C4-2B (cell line): ENCODE data around the gene TFDP2.

Source experiments
- ZFX ChIP-seq: fragments of 450-650 bp; IDR thresholded peaks from 2 replicates; pipeline ENCODE4 v1.6.1; 2017
- TF ChIP-seq, protein P1 (sequence below): fragments of 450-650 bp; conservative IDR thresholded peaks from 2 replicates; pipeline ENCODE4 v1.5.1; 2017; ENCODE audit warnings: mild to moderate bottlenecking

GRCh38 chr3:141963301-141963700, 186.0 kb downstream of the TFDP2 start:
- TF ChIP-seq, protein P1, sequence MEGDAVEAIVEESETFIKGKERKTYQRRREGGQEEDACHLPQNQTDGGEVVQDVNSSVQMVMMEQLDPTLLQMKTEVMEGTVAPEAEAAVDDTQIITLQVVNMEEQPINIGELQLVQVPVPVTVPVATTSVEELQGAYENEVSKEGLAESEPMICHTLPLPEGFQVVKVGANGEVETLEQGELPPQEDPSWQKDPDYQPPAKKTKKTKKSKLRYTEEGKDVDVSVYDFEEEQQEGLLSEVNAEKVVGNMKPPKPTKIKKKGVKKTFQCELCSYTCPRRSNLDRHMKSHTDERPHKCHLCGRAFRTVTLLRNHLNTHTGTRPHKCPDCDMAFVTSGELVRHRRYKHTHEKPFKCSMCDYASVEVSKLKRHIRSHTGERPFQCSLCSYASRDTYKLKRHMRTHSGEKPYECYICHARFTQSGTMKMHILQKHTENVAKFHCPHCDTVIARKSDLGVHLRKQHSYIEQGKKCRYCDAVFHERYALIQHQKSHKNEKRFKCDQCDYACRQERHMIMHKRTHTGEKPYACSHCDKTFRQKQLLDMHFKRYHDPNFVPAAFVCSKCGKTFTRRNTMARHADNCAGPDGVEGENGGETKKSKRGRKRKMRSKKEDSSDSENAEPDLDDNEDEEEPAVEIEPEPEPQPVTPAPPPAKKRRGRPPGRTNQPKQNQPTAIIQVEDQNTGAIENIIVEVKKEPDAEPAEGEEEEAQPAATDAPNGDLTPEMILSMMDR = no peak
- TF ChIP-seq ZFX = no peak
